ENCODE results near the gene CACNA2D3.

DNA sequence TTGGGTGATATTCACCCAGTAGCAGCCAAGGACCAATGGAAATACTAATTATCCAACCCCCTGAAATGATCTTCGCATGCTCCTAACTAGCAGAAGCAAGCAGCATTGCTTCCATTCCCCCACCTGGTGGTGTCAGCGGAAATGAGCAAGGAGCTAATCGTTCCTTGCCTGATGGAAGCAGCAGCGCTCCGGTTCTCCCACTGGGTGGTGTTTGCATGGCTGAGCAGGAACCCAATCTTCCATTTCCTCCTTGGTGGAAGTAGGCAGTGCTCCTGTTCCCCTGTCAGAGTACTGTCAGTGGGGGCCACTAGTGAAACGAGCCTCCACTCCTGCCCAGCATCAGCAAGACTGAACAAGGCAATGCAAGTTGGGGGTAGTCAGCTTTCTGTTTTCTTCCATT, 311.5 kb downstream of the CACNA2D3 start:
- TF ChIP-seq, protein P1, sequence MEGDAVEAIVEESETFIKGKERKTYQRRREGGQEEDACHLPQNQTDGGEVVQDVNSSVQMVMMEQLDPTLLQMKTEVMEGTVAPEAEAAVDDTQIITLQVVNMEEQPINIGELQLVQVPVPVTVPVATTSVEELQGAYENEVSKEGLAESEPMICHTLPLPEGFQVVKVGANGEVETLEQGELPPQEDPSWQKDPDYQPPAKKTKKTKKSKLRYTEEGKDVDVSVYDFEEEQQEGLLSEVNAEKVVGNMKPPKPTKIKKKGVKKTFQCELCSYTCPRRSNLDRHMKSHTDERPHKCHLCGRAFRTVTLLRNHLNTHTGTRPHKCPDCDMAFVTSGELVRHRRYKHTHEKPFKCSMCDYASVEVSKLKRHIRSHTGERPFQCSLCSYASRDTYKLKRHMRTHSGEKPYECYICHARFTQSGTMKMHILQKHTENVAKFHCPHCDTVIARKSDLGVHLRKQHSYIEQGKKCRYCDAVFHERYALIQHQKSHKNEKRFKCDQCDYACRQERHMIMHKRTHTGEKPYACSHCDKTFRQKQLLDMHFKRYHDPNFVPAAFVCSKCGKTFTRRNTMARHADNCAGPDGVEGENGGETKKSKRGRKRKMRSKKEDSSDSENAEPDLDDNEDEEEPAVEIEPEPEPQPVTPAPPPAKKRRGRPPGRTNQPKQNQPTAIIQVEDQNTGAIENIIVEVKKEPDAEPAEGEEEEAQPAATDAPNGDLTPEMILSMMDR (IDR thresholded peaks at IDR 0.05; ENCODE audit: insufficient read depth, low read length, poor library complexity, severe bottlenecking): no peak
- TF ChIP-seq EZH2phosphoT487 (conservative IDR thresholded peaks at IDR 0.05; ENCODE audit: low read length): no peak

Measured in SU-DHL-6 (cell line).